ENCODE data around the gene ZNF570.

DNA sequence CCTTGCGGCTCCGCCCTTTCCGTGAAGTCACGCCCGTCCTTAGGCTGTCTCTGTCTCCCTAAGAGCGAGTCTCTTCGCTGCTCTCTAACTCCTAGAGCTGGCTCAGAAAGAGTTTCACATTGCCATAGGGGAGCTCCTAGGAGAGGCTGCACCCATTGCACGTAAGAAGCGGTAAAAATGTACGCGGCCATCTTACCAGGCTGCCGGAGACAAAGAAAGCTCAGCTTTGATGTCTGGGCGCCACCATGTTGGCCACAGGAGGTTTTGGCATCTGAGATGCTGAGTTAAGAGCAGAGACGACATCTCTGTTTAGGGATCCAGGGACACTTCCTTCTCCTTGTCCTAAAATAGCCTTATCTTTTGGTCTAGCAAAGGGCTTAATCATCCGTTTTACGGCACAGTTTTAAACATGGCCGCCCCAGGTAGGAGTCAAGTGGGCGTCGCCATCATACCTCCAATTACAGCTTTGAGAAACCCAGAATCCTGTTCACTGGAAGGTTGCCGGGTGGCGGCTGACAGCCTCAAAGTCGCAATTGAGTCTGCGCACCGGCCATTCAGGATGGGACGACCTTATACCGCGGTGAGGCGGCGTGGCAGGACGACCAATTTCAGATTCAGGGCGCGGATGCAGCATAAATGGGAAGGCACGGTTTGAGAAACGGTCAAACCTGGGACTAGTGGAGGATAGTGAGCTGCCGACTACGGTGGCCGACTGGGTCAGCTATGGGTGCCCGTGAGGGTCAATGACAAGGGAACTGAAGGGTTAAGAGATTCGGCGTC lies 37.4 kb downstream of the ZNF570 start, which contains the start of gene ZNF793:
- no peak for TF ChIP-seq CTCF (IDR thresholded peaks at IDR 0.05)
- no peak for TF ChIP-seq POLR2A (IDR thresholded peaks at IDR 0.05; ENCODE audit: low read depth)
- peak; percentile 70 to 82 for TF ChIP-seq POLR2AphosphoS5 (IDR thresholded peaks at IDR 0.05)
- TF ChIP-seq EP300 (IDR thresholded peaks at IDR 0.05) = no peak

All from esophagus muscularis mucosa (tissue), 4 donors.